GM20000 (cell line): Measurements from ENCODE around the gene MNT.

ENCODE experiments used
- DNase-seq: peaks from one replicate; pipeline ENCODE4 v3.0.0; 2012; ENCODE audit warnings: low spot score
- CTCF ChIP-seq: IDR thresholded peaks from 2 replicates; pipeline ENCODE4 v1.5.1; 2012; ENCODE audit warnings: mild to moderate bottlenecking, control low read depth; ENCODE audit errors: extremely low read depth, missing control alignments

The MNT gene

GRCh38 chr17:2388683-2389055 lies 12.2 kb downstream of the MNT start:
- TF ChIP-seq CTCF = no peak
- no peak for DNase-seq

DNA sequence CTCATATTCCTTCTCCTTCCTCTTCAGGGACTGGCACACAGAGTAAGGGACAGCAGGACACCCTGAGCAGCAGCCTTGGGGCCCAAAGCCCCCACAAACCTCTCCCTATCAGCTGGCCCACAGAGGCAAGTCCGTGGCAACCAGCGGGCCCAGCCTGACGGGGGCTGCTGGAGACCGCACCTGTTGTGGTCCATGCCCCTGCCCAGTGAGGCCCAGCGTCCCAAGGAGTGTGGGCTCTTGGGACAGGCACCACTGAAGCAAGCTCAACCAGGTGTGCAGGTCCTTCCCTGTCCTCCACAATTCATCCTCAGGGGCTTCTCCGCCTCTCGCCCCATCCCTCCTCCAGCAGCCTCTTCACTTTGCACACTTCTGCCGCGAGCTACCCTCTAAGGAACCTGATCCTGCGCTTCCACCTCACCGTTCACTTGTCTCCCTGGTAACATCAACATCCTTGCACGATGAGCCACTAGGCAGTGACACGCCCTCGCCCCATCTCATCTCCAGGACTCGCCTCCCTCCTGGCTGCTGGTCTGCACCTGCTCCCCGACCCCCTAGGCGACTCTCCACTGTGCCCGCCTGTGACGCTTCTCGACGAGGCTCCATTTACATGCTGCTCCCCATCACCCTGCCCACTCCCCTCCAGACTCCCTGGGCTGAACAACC lies 12.7 kb downstream of the MNT start:
- no peak for TF ChIP-seq CTCF
- no peak for DNase-seq

DNA sequence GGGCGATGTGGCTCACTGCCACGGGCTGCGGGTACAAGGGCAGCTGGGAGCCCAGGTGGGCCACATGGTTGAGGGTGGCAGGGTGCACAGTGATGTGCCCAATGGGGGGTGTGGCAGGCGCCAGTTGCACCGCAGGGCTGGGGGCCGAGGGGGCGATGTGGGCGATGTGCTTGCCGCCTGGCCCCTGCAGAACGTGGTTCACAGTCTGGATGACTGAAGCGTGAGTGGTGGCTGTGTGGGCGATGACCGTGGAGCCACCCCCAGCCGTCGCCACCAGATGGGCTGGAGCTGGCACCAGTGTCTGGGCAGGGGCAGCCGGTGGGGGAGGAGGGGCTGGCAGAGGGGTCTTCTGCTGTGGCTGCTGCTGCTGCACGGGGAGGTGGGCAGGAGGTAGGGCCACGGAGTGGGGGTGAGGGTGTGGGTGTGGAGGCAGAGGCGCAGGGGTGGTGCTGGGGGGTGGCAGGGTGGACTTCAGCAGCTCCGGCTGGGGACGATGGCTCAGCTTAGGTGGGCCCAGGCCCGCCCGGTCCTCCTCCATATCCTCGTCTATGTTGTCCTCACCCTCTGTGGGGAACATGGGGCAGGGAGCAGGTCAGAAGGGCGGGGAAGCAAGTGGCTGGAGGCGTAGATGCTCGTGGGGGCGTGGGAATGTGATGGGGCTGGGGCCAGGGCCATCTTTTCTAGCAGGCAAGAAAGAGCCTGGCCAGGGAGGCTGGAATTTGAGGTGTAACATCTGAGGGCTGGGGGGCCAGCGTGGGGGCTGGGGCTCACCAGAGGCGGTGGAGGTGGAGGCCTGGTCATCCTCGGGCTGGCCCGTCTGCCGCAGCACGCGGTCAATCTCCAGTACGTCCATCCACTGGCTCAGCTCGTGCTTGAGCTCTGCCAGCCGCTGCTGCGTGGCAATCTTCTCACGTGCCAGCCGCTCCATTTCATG lies 13.5 kb downstream of the MNT start:
- no peak for DNase-seq

GRCh38 chr17:2386400-2387085 lies 14.3 kb downstream of the MNT start:
- no peak for TF ChIP-seq CTCF
- DNase-seq = no peak

More for the DNA sequence above, 13.5 kb downstream of the MNT start:
- TF ChIP-seq CTCF = no peak

GRCh38 chr17:2385240-2386210 lies 15.3 kb downstream of the MNT start:
- no peak for TF ChIP-seq CTCF
- DNase-seq = no peak

DNA sequence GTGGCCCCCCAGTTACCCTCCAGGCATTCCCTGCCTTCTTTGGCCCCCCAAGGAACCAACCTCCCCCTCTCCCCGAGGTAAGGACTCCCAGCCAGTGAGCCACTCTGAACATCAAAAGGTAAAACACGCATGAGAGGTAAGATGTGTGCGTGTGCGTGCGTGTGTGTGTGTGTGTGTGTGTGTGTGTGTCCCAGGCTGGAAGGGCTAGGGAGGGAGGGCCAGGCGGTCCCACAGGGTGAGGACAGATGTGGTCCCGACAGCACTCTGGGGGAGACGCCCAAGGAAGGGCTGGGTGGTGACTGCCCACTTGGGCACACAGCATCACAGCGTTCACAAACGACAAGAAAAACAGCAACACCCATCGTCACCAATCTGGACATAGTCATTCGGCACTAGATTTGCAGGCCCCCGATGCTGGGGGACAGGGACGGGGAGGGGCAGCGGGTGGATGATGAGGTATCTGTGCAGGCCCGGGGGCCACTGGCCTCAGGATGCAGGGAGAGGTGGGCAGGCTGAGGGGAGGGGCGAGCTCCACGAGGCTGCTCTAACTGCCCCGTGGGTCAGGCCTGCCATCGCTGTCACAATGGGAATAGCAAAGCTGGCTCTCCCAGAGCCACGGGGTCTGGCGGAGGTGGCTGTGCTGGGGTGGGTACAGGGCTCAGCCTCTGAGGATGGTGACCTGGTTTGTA lies 16.3 kb downstream of the MNT start:
- no peak for DNase-seq
- no peak for TF ChIP-seq CTCF
